GM18507 (cell line): ENCODE data around the gene PNRC1.
"Not testable (repeated sequence)": the region's sequence is repeated elsewhere in the genome, so short reads cannot be mapped to it uniquely, and the experiment has no call there.

ENCODE experiments used
- DNase-seq: peaks from one replicate; pipeline ENCODE4 v3.0.0; 2011; ENCODE audit warnings: low read depth; ENCODE audit not compliant: insufficient read length; ENCODE audit errors: extremely low spot score
- FAIRE-seq: peaks from 2 replicates; lab custom pipeline; 2011; peaks lifted over from hg19 to GRCh38; lab: Jason Lieb, UNC

Gene PNRC1

DNA sequence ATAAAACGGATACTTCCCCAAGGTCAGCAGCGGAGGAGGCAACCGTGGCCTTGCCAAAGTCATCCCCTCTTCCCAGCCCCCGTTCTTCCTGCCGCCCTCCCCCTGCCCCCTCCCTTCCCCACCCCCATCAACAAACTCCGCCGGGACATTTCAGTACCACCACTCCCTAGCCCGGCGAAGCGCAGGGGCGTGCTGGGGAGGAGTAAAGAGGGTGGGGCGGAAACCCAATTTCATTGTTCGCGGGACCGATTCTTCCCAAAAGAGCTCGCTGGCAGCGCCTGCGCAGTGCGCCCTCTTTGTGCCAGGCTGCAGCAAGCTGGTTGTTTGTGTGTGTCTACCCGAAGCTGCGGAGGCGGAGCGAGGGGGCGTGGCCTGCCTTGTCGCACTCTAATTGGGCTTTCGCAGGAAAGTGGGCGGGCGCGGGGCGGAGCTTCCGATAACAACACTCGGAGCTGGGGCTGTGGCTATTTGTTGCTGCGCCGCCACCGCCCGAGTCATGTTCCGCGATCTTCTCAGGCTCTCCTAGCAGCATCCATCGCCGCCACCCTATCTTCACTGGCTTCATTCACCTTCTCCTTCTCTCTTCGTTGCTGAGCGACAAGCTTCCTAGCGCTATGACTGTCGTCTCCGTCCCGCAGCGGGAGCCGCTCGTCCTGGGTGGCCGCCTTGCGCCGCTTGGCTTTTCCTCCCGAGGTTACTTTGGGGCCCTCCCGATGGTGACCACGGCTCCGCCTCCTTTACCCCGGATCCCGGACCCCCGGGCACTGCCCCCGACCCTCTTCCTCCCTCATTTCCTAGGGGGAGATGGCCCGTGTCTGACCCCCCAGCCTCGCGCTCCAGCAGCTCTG, at the start of gene PNRC1:
TSS of gene PNRC1 (plus strand) at position 471 of the 848 bp plus-strand sequence. CDS start at position 615, 144 bp downstream.
- FAIRE-seq (peak; percentile 98), DNase-seq (peak; percentile 96)

DNA sequence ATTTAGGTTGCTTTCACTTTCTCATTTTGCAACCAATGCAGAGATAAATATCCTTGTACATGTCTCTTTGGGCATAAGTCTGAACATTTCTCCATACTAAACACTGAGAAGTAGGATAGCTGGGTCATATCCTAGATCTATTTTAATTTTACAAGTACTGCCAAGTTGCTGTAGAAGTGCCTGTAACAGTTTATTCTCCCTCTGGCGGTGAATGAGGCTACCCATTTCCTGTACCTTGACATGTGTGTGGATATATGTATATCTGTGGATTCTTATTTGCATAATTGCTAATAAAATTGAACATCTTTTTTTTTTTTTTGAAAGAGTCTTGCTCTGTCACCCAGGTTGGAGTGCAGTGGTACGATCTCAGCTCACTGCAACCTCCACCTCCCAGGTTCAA, 48.0 kb upstream of the PNRC1 start:
- DNase-seq (no peak), FAIRE-seq (no peak)

DNA sequence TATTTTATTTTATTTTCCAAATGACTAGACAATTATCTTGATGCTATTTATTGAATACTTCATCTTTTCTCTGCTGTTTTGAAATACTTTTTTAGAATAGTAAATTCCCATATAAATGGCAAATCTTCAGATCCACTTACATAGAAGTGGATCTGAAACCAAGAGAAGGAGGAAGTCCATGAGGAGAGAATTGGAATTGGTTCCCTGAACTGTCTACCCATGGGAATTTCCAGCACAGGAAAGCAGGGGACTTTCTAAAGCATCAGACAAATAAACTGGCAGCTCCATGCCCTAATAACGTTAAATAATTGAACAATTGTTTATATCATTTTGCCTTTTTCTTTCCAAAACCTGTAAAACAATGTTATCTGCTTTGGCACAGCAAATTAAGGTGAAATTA, 47.1 kb upstream of the PNRC1 start:
- FAIRE-seq (no peak), DNase-seq (no peak)

DNA sequence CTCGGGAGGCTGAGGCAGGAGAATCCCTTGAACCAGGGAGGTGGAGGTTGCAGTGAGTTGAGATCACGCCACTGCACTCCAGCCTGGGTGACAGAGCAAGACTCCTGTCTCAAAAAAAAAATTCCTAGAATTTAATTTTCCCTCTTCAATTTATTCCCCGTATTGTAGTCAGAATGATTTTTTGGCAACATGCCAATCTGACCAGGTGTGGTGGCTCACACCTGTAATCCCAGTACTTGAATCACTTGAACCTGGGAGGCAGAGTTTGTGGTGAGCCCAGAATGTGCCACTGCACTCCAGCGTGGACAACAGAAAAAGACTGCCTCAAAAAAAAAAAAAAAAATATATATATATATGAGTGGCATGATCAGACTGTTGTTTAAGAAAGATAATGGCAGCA, 46.4 kb upstream of the PNRC1 start:
- DNase-seq, FAIRE-seq: not testable (repeated sequence)

DNA sequence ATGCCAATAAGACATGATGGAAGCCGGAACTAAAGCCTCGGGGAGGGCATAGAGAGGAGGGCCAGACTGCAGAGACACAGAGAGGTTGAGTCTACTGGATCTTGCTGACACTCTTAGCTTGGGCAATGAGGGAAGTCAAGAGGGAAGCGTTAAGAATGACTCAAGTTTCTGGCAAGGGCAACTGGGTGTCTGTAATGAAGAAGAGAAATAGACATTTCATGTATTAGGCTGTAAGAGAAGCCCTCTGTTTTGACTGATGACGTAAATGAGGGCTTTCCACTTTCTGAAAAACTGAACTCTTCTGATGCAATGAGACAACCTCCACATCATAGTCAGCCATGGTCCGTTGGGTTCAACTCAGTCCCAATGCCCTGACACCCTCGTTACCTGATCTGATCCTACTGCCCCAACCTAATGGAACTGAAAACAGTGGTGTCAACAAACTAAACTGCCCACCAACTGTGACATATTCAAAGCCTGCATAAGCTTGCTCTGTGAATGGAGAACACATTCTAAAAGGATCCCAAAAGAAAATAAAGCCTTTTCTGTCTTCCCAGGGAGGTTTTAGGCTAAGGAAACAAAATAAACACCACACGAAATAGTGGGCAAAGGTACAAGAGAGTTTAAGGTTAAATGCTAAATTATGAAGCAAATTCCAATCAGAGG, 45.8 kb upstream of the PNRC1 start:
- FAIRE-seq: no peak

DNA sequence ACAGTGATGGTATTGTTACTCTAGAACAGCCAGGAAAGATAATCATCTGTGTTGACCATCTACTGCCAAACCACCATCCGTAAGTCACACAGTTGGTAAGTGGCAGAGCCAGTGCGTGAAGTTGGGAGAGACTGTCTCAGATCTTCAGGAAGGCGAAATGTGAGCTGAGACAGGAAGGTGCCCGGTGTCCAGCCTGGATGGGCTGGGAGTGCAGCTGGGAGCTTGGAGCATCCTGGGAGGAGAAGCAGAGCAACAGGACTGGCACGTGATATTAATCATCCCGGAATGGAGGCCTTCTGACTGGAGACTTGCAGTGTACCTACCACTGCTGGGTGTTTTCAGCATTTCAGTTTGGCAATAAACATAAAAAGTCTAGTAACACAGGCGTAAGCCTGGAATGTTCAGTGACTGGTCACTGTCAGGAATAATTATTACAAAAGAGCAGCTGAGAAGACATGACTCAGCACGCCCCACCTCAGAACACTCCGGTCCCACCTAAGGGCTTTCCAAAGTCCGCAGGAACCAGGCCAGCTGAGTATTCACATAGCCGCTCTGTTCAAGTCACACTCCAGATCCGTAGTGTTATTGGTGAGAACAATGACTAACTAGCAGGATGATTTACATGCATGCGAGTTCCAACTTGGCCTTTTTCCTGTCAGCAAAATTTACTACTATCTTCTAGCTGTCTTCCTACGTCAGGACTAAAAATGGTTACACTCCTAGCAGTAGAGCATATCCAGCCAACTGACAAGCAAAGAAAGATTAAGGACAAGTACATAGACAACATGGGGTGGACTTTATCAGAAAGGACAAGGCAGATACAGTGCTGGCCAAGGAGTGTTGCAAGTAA, 45.1 kb upstream of the PNRC1 start:
- DNase-seq: no peak
- no peak for FAIRE-seq

More for the DNA sequence above, 45.8 kb upstream of the PNRC1 start:
- DNase-seq: no peak

DNA sequence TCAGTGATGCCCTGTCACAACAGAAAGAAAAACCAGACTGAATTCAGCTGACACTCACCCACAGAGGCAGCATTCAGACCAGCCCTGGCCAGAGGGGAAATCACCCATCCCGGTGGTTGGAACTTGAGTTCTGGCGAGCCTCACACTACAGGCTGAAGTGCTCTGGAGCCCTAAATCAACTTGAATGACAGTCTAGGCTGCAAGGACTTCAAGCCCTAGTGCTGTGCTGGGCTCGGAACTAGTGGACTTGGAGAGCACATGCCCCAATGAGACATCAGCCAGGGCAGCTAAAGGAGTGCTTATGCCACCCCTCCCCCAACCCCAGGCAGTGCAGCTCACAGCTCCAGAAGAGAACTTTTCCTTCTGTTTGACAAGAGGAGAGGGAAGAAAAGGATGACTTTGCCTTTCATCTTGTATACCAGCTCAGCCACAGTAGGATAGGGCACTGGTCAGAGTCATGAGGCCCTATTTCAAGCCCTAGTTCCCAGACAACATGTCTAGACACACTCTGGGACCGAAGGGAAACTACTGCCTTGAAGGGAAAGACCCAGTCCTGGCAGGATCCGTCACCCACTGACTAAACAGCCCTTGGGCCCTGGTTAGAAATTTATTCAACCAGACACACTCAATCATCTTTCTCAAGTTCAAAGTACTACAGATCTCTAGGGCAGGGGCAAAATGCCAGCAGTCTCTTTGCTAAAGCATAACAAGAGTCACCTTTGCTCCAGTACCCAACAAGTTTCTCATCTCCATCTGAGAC, 43.2 kb upstream of the PNRC1 start:
- no peak for FAIRE-seq
- no peak for DNase-seq

DNA sequence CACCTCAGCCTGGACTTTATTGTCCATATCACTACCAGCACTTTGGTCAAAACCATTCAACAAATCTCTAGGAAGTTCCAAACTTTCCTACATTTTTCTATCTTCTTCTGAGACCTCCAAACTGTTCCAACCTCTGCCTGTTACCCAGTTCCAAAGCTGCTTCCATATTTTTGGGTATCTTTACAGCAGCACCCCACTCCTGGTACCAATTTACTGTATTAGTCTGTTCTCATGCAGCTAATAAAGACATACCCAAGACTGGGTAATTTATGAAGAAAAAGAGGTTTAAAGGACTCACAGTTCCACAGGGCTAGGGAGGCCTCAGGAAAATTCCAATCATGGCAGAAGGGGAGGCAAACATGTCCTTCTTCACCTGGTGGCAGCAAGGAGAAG, 42.7 kb upstream of the PNRC1 start:
- not testable (repeated sequence) for FAIRE-seq, DNase-seq

DNA sequence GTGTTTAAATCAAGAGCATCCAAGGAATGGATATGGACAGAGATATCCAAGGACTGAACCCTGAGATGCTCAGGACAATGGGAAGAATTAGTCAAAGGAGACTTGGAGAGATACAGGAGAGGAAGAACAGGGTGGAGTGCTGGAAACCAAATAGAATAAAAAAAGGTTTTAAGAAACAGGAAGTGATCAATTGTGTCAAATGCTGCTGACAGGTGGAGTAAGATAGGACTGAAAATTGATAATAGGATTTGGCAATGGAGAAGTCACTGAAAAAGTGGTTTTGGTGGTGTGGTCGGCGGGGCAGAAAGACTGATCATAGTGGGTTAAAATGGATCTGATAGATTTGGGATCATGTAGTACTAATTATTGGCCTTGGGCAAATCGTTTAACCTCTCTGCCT, 37.9 kb upstream of the PNRC1 start:
- DNase-seq (no peak), FAIRE-seq (no peak)

DNA sequence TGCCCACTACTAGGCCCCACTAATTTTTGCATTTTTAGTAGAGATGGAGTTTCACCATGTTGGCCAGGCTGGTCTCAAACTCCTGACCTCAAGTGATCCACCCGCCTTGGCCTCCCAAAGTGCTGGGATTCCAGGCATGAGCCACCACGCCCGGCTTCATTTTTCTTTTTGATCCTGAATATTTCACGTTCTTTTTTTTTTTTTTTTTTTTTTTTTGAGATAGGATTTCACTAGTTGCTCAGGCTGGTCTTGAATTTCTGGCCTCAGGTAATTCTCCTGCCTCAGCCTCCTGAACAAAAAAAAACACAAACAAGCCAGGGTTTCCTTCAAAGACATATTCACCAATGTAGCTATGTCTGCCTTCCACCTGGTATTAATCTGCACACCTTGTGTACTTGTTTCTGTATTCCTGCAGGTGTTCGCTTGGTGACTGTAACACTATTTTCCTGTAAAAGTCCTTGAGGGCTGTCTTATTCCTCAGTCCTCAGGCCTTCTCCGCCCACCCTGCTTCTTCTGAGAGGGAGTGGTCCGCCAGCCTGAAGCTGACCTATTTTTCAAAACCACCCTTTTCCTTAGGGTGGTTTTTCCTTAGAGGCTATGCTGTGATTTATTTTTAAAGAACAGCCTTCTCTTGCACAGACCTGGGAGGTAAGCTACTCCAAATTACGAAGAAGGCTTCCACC, 36.1 kb upstream of the PNRC1 start:
- FAIRE-seq (no peak), DNase-seq (no peak)

DNA sequence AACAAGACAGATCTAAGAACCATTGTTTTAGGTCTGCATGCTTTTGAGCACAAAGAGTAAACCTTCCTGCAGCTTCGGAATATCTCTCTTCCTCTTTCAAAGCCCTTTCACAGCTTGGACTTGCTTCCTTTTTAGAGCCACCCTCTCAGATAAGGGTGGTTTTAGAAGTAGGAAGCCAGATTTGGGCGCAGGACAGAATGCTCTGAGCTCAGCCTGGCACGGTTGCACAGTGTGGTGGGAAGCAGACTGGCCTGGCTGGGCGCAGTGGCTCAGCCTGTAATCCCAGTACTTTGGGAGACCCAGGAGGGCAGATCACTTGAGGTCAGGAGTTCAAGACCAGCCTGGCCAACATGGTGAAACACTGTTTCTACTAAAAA, 35.6 kb upstream of the PNRC1 start:
- no peak for DNase-seq
- FAIRE-seq: no peak

DNA sequence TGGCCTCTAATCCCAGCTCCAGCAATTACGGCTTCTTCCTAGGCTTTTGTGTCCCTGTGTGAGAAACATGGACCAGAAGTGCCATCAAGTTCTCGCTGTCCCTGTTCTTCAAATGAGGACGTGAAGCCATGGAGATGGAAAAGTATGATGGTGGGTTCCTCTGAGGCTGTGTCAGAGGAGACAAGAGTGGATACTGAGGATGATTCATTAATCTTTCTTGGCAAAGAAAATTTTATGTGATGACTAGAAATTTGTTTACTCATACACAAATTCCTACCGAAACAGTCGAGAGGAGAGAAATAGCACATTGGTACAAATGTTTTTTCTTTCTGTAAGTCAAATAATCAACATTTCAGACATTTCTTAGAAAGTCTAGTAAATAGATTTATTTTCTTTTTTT, 35.0 kb upstream of the PNRC1 start:
- no peak for DNase-seq

DNA sequence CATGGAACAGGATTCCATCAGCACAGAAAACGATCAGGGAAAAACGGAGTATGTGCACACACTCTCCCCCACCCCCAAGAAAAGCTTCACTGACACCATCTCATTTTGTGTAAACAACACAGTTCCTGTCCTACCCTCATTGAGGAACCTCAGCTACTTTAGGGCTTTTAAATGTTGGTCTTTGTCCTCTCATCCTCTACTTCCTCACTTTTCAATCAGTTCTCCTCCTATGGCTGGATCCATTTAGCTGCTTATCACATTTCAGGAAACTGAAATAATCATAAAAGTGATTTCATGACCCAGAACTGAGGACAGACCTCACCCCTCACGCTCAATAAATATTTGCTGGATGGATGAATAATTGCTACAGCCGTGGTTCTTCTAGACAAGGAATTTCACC, 33.1 kb upstream of the PNRC1 start:
- FAIRE-seq: no peak
- DNase-seq: no peak

More for the DNA sequence above, 35.0 kb upstream of the PNRC1 start:
- no peak for FAIRE-seq

DNA sequence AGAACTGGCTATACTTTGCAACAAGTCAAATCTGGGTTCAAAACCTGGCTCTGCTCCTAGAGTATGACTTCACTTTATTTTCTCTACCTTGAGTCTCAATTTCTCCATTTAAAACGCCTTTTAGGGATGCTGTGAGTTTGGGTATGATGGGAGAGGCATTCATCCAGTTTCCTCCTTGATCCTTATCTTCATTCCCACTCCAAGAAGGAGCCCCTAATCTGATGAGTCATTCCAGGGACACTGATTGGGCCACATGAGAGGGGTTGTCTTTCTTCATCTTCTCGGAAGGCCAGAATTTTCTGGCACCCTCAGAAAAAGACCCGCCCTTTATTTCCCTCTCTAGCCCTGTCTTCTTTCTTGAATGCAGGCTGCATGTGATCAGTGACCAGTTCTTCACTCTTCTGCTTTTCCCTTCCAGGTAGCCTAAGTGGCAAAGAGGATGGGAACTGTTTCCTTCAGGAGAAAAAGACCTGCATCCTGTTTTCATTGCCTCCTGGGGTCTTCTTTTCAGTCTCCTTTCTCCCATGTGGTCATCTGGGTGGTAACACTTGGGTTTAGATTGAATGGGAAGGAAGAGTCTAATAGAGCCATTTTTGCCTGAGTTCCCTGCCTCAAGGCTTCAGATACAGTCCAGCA, 32.1 kb upstream of the PNRC1 start:
- no peak for FAIRE-seq
- DNase-seq: no peak

DNA sequence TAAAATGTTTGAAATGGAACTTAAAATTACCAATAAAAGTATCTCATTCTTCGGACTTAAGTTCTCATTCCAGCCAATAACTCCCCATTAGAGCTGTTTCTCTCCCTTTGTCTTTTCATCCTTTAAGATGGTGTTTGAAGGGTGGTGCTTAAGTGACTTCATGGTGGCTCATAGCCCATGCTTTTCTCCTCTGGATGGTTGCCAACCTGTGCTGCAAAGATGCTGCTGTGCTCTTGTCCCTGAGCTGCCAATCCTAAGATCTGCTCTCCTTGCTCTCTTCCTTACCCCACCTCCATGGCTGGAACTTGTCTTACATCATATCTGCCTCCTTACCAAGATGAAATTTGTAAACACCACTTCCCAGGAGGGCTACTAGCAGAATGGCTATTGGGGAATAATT, 31.6 kb upstream of the PNRC1 start:
- no peak for DNase-seq
- FAIRE-seq: no peak

DNA sequence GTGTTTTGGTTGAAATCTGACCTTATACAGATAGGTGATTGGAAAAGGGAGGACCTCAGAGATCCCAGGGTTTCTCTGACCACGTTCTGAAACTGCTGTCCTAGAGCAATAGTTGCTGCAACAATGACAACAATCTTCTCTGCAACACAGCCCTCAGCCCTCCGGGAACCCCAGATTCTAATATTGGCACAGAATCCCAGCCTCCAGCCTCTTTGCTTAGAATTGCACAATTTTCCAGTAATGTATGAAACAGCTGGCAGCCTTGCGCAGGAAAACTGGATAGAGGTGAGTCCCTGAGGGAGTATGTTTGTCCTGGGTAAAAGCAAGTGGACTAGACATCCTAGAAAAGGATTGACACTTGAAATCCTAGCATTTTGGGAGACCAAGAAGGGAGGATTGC, 30.4 kb upstream of the PNRC1 start:
- no peak for FAIRE-seq
- DNase-seq: no peak

DNA sequence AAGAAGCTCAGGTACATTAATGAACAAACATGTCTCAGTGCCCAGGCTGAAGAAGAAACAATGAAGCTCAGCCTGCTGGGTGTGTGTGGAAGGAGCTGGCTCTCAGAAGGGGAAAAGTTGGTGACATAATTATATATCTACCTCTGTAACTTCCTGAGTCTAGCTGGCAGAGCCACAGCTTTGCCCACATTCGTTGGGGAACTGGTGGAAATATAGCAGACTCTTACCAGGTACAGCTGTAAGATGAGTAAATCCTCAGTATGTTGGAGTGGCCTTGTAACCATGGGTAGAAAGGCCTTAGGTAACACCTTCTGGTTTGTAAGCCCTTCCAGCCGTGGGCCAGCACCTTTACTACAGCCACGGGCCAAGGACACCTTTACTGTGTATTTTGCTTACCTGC, 29.9 kb upstream of the PNRC1 start:
- FAIRE-seq (no peak), DNase-seq (no peak)

DNA sequence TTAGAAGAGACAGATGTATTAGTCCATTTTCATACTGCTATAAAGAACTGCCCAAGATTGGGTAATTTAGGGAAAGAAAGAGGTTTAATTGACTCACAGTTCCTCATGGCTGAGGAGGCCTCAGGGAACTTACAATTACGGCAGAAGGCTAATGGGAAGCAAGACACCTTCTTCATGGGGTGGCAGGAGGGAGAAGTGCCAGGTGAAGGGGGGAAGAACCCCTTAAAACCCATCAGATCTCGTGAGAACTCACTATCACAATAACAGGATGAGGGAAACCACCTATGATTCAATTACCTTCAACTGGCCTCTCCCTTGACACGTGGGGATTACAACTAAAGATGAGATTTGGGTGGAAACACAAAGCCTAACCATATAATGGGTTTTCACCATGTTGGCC, 28.9 kb upstream of the PNRC1 start:
- DNase-seq (no peak), FAIRE-seq (no peak)

DNA sequence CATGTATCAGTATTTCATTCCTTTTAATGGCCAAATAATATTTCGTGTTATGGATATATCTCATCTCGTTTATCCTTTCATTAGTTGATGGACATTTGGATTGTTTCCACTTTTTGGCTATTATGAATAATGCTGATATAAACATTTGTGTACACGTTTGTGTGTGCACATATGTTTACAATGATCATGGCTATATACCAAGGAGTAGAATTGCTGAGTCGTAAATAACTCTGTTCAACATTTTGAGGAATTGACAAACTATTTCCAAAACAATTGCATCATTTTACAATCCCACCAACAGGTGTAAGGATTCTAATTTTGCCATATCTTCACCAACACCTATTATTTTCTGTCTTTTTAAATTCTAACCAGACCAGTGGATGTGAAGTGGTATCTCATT, 26.3 kb upstream of the PNRC1 start:
- DNase-seq (no peak), FAIRE-seq (no peak)
